Stimulated activated CD4-positive, alpha-beta T cell treated with anti-CD3 and anti-CD28 coated beads, Interleukin-4, amount 100 ng/mL, for 4 hours (primary cell): ENCODE results near the gene ERICH3.

Source experiments
- DNase-seq, 2 experiments: peaks; one replicate each; pipeline ENCODE4 v3.0.0-alpha.2; 2020

The ERICH3 gene

GRCh38 chr1:74584185-74584584, 89.4 kb downstream of the ERICH3 start:
- DNase-seq, result no peak

- no peak for DNase-seq
Observed at GRCh38 chr1:74583397-74583796, 90.2 kb downstream of the ERICH3 start.

- no peak for DNase-seq
Observed at GRCh38 chr1:74579425-74579824, 94.2 kb downstream of the ERICH3 start.

- DNase-seq, result no peak
Observed at GRCh38 chr1:74578101-74578500, 95.5 kb downstream of the ERICH3 start.

GRCh38 chr1:74571891-74572290, 101.7 kb downstream of the ERICH3 start:
- no peak for DNase-seq

GRCh38 chr1:74571493-74571800, 102.1 kb downstream of the ERICH3 start:
- no peak for DNase-seq

GRCh38 chr1:74570797-74571492, 102.6 kb downstream of the ERICH3 start:
- no peak for DNase-seq

- no peak for DNase-seq
Observed at GRCh38 chr1:74549932-74550331, 123.7 kb downstream of the ERICH3 start.

GRCh38 chr1:74548961-74549750, 124.4 kb downstream of the ERICH3 start:
- DNase-seq, result no peak

- DNase-seq, result no peak
Observed at GRCh38 chr1:74545821-74546220, 127.8 kb downstream of the ERICH3 start.

GRCh38 chr1:74534241-74534640, 139.4 kb downstream of the ERICH3 start:
- no peak for DNase-seq

- no peak for DNase-seq
Observed at GRCh38 chr1:74531796-74532195, 141.8 kb downstream of the ERICH3 start.

- no peak for DNase-seq
Observed at GRCh38 chr1:74530892-74531291, 142.7 kb downstream of the ERICH3 start.

GRCh38 chr1:74528123-74528522, 145.5 kb downstream of the ERICH3 start:
- DNase-seq, result no peak

- no peak for DNase-seq
Observed at GRCh38 chr1:74526708-74527107, 146.9 kb downstream of the ERICH3 start.

GRCh38 chr1:74523873-74524480, 149.6 kb downstream of the ERICH3 start:
- no peak for DNase-seq

- no peak for DNase-seq
Observed at GRCh38 chr1:74522148-74522547, 151.4 kb downstream of the ERICH3 start.
